GM10847 (cell line): Measurements from ENCODE around the gene MTA3.

Experiments
- POLR2A ChIP-seq: IDR thresholded peaks from 2 replicates; pipeline ENCODE4 v1.6.1; 2011; ENCODE audit not compliant: insufficient read length; ENCODE audit errors: extremely low read depth

MTA3 gene

DNA sequence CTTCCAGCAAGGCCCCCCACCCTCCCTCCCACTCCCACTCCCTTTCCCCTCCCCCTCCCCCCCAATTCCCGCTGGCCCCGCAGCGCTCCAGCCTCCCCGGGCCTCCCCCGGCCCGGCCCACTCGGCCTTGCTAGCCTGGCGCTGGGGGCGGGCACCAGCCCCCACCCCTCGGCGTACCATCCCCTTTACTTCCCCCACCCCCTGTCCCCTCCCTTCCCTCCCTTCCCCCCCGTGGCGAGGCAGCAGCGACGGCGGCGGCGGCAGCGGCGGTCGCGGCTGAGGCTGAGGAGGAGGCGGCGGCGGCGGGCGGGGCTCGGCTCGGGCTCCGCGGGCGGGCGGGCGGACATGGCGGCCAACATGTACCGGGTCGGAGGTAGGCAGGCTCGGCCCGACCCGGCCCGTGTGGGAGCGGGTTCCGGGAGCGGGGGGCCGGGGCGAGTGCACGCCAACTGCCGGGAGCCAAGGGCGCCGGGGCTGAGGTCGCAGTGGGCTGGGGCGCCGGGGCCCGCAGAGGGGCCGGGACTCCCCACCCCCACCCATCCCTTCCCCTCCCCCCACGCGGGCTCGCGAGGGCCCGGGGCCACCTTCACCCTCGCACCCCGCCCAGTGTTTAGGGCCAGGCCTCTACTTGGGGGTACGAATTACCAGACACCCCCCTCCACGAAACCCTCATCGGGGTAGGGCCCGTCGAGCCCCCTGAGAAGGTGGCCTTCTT is at the start of gene MTA3:
Gene MTA3, plus strand, starts transcription at position 232 of the 715 bp plus-strand sequence. Its CDS starts 114 bp downstream, at position 346.
- TF ChIP-seq POLR2A, result peak; percentile 6

DNA sequence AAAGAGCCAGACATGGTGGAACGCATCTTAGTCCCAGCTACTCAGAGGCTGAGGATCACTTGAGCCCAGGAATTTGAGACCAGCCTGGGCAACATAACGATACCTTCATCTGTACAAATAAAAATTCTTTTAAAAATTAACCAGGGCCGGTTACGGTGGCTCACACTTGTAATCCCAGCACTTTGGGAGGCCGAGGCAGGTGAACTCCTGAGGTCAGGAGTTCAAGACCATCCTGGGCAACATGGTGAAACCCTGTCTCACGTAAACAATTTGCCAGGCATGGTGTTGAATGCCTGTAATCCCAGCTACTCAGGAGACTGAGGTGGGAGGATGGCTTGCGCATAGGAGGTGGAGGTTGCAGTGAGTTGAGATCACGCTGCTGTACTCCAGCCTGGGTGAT is 48.8 kb upstream of the MTA3 start:
- TF ChIP-seq POLR2A, result no peak

DNA sequence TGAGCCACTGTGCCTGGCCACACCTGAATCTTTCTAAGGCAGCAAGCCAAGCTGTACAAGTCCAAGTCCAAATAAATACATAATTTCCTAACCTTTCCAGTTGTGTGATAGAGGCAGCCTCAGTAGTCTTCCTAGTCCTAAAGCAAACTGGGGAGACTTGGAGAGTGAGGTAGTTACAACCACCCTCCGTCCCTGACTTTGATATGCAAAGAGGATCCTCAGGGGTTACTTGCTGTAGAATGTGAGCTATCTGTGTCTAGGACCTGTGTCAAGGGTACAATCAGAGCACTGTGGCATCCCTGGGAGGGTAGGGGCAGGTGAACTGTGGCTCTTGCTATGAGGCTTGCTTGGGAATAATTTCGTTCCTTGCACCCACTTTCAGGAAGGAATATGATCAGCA is 46.4 kb upstream of the MTA3 start:
- no peak for TF ChIP-seq POLR2A

DNA sequence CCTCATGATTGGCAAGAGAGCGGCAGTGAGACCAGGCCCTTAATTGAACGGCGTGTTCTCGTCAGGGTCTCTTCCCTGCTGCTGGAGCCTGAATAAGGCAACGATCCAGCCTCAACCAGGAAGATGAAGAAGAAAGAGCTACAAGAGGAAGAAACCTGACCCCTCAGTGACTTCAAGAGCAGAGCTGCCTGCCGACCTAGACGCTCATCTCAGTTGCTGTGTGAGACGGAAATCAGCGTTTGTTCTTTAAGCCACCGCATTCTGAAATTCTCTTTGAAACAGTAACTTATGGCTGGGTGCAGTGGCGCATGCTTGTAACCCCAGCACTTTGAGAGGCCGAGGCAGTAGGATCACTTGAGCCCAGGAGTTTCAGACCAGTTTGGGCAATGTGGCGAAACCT is 45.1 kb upstream of the MTA3 start:
- no peak for TF ChIP-seq POLR2A

DNA sequence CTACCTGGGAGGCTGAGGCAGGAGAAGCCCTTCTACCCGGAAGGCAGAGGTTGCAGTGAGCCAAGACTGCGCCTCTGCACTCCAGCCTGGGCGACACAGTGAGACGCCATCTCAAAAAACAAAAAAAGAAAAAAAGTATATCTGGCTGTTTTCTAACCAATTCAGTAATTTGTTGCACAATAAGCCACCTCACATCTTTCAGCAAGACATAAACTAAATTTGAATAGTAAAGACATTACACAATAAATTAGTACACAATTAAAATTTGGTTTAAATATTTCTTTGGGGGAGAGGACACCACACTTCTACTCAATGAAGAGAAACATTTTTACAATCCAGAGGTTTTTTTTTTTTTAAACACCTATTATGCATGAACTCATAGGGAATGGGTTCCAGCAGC is 36.0 kb upstream of the MTA3 start:
- no peak for TF ChIP-seq POLR2A

DNA sequence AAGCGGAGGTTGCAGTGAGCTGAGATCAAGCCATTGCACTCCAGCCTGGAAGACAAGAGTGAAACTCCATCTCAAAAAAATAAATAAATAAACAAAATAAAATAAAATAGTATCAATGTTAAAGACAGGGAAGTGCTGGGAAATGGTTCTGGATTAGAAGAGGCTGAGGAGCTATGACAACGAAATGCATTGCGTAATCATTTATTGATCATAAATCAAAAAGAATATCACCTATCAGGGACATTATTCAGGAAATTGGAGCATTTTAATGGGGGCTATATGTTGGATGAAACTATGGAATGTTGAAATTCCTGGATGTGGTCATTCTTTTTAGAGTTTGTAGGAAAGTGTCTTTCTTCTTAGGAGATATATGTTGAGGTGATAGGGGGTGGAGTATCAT is 30.9 kb upstream of the MTA3 start:
- no peak for TF ChIP-seq POLR2A

DNA sequence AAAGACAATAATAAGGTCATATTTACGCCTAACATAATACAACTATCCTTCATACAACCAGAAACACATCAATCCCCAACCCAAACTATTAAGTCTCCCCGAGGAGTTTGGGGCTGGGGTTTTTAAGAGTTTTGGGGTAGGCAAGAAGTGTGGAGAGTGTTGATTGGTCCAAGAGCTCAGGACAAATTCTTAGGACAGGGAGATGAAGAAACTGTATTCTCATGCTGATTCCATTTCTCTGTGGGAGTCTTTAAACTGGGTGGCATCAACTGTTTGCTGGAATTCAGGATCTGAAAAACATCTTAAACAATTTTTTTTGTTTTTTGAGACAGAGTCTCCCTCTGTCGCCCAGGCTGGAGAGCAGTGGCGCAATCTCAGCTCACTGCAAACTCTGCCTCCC is 25.6 kb upstream of the MTA3 start:
- no peak for TF ChIP-seq POLR2A

DNA sequence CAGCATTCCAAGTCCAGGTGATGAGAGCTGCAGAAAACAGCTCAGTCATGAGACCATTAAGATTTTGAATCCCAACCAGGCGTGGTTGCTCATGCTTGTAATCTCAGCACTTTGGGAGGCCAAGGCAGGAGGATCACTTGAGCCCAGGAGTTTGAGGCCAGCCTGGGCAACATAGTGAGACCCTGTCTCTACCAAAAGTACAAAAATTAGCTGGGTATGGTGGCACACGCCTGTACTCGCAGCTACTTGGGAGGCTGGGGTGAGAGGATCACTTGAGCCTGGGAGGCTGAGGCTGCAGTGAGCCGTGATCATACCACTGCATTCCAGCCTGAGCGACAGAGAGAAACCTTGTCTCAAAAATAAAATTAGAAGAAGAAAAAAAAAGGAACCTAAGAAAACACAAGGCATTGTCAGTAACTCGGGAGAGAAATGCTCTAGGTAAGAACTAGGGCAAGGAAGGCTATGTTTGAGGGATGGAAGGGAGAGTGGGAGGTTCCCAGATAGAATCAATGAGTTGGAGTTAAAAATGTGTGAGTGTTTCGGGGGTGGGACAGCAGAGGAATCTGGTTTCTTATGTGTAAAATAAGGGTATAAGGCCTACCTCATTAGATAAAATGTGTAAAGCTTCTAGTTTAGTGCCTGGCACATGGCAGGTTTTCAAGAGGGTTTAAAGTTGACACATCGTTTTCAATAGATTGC is 23.3 kb upstream of the MTA3 start:
- TF ChIP-seq POLR2A, result no peak

DNA sequence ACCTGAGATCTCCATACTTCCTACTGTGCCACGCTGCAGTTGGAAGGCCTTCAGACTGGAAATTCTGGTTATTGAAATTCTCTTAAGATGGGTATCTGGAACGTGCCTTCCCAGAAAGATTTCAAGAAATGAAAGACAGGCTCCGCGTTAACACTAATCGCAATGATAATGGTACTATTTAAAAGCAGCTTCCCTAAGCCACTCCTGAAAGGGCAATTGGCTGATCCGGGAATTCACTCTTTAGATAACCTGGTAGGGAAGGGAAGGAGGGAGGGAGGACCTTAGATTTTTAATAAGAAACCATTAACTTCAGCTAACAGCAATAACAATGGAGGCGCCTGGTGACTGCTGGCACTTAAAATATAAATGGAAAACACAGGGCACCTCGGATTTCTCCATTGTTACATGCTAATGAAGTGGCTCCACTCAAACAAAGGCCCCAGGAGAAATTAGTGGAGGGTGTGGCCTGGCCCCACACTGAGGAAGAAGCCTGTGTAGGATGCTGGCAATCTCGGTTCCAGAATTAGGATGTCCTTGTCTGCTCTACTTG is 22.5 kb upstream of the MTA3 start:
- TF ChIP-seq POLR2A, result no peak

DNA sequence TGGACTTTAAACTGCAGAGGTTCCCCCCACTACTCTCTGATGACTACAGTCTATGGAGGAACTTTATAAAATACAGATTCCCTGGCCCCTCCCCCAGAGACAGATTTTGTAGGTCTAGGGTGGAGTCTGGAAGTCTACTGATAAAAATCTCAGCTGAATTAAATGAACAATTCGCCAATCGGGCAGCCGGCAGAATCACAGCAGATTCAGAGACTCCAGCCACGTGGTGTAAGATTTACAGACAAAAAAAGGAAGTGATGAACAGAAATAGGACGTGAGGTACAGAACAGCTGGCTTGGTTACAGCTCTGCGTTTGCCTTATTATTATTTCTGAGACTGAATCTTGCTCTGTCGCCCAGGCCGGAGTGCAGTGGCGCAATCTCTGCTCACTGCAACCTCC is 21.4 kb upstream of the MTA3 start:
- TF ChIP-seq POLR2A, result no peak

DNA sequence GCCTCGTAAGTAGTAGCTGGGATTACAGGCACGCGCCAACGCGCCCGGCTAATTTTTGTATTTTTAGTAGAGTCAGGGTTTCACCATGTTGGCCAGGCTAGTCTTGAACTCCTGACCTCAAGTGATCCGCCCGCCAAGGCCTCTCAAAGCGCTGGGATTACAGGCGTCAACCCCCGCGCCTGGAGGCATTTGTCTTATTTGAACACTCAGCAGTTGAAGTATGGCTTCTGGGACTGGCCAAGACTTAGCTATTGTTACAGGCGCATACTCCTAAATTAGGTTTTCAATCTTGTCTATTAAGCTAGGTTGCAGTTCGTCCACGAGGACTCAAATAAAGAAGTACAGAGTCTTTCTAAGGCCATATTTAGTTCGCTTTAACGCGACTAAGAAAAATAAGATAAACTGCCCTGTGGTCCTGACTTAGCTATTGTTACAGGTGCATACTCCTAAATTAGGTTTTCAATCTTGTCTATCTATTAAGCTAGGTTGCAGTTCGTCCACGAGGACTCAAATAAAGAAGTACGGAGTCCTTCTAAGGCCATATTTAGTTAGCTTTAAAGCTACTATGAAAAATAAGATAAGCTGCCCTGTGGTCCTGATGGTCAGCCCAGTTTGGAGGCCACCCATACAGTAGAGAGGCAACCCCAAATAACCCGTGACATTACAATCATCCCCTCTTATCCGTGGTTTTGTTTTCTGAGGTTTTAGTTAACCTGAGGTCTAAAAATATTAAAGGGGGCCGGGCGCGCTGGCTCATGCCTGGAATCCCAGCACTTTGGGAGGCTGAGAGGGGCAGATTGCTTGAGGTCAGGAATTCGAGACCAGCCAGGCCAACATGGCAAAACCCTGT is 20.8 kb upstream of the MTA3 start:
- TF ChIP-seq POLR2A, result no peak

DNA sequence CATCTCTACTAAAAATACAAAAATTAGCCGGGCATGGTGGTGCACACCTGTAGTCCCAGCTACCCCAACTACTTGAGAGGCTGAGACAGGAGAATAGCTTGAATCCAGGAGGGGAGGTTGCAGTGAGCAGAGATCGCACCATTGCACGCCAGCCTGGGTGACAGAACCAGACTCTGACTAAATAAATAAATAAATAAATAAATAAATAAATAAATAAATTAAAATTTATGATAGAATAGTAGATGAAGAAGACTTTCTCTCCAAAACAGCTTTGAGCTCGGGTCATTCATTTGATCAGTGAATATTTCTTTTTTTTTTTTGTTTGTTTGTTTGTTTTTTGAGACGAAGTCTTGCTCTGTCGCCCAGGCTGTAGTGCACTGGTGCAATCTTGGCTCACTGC is 17.6 kb upstream of the MTA3 start:
- TF ChIP-seq POLR2A, result no peak

DNA sequence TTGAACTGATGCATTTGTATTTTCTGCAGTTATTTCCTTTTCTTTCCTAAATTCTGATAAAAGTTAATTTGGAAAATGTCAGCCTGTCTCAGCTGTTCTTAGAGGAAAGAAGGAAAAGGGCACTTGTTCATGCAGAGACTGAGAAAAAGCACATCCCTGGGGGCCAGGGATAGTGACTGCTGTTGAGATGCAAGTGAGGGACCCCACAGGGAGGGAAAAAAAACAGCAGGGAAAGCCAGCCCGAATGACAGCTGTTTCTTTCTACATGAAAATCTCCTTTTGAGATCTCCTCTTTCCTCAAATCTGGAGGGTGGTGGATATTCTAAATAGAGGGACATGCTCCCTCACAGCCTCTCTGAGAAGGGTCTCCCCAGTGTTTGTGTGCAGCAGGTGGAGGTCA is 14.0 kb upstream of the MTA3 start:
- TF ChIP-seq POLR2A, result no peak

DNA sequence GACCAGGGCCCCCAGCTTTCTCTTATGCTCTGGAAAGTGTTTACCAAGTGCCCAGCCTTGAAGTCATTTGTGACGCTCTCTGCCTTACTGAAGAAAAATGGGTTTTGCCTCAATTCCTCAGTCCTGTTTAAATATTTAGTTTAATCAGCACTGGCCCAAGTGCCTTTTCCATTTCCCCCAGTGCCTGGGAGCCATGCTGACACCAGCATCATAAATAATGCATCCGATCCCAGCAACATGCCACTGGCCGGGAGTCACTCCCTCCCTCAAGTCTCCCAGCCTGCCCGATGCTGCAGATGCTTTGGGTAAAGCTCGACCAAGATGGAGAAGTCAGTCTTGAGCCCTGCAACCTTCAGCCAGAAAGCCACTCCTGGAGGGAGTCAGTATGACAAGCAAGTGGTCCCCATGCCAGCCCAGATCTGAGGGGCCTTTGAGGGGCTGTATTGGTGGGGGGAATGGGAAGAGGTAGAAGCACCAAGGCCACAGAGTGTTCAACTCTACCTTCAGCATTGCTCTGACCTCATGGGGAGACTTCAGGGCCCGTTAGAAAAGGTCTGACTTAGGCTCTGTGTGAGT is 12.0 kb upstream of the MTA3 start:
- TF ChIP-seq POLR2A, result no peak

DNA sequence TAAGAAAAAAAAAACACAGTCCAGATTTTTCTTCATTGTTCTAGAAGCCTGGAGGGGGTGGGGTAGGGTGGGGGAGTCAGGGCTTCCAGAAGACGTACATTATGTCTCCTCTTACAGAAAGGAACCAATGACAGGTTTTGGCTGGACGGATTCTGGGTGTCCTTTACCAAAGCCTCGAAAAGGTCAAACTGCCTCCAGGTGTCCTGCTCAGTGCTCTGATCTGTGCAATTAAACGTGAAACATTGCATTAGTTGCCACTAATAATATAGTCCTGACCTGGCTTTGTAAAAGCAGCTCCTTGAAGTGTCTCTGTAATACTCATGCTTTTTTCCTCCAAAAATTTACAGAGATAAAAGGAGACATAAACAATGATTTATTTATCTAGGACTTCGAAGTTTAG is 11.1 kb upstream of the MTA3 start:
- no peak for TF ChIP-seq POLR2A
